Neural progenitor cell (in vitro differentiated cells): ENCODE measurements around the gene LIMA1.

Source experiments
- EZH2 ChIP-seq: fragments of 200-600 bp; sonication (generic); IDR thresholded peaks from 2 replicates; pipeline ENCODE4 v1.6.1; 2017; ENCODE audit warnings: antibody characterized with exemption, mild to moderate bottlenecking, moderate library complexity
- TF ChIP-seq, protein P1 (sequence below): fragments of 200-600 bp; sonication (generic); IDR thresholded peaks from 2 replicates; pipeline ENCODE4 v1.5.1; 2017; ENCODE audit warnings: antibody characterized with exemption, mild to moderate bottlenecking

DNA sequence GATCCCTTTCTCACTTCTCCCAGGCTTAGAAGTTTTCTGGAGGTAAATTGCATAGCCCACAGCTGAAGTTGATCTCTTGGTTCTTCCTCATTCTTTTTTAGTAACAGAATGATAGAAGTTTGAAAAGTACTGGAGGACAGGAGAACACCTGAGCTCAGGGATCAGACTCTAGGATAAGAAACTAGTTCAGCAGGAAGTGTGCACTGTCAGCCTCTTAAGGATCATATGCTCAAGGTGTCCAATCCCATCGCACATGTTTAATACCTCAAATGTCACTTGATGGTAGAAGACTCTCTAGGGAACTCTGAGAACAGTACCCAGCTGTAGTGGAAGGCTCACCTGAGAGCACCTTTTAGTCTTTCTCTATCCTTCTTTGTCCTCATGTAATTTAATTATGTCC is 14.7 kb upstream of the LIMA1 start:
- no peak for TF ChIP-seq EZH2
- TF ChIP-seq, protein P1, sequence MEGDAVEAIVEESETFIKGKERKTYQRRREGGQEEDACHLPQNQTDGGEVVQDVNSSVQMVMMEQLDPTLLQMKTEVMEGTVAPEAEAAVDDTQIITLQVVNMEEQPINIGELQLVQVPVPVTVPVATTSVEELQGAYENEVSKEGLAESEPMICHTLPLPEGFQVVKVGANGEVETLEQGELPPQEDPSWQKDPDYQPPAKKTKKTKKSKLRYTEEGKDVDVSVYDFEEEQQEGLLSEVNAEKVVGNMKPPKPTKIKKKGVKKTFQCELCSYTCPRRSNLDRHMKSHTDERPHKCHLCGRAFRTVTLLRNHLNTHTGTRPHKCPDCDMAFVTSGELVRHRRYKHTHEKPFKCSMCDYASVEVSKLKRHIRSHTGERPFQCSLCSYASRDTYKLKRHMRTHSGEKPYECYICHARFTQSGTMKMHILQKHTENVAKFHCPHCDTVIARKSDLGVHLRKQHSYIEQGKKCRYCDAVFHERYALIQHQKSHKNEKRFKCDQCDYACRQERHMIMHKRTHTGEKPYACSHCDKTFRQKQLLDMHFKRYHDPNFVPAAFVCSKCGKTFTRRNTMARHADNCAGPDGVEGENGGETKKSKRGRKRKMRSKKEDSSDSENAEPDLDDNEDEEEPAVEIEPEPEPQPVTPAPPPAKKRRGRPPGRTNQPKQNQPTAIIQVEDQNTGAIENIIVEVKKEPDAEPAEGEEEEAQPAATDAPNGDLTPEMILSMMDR = no peak
